K562 (cell line): Measurements from ENCODE around the gene SF3B3. TPM values are rescaled to one million over a fixed set of nuclear protein-coding genes. Genes with fewer than 3 reads are reported as not detected.
A peak's percentile ranks its signal among the peaks of the same experiment; 100 is the strongest.

Experiments used
- ATAC-seq: fragments of 200-7000 bp; cut with Tn5 transposase; 3 replicates; pipeline ENCODE4 v1.9.1; 2020; ENCODE audit warnings: moderate library complexity
- BruUV-seq: library from RNA; stranded (reverse); fragments of 400-500 nt; replicated peaks from 2 replicates; lab custom pipeline; 2021; lab: Mats Ljungman, UMichigan
- CTCF ChIA-PET: fragments of 300-600 bp; formaldehyde crosslinking; extraction: SDS; loops from one replicate; lab custom pipeline; 2021; ENCODE audit warnings: low intra/inter-chr PET ratio; lab: Yijun Ruan, JAX
- POLR2A ChIA-PET: fragments of 300-600, 350-650 bp; sonication (Branson Sonifier 250); formaldehyde crosslinking; extraction: SDS; loops from one replicate; lab custom pipeline; 2021; ENCODE audit warnings: antibody characterized with exemption, inconsistent platforms; lab: Yijun Ruan, JAX
- DNase-seq, 4 experiments: peaks; one replicate each; pipeline versions ENCODE4 v3.0.0 to v3.0.0-alpha.2; 2011 to 2018; ENCODE audit warnings: low spot score in 3 of 4, mixed read lengths in 3 of 4; ENCODE audit errors: extremely low read depth in 1 of 4
- FAIRE-seq: peaks from 2 replicates; lab custom pipeline; 2011; peaks lifted over from hg19 to GRCh38; lab: Jason Lieb, UNC
- H2AFZ ChIP-seq: 2 replicates; pipeline ENCODE4 v1.6.0; 2011; ENCODE audit warnings: low read depth, low read length, control low read depth, inconsistent platforms
- H3K27ac ChIP-seq: fragments of 200-600 bp; 3 replicates; pipeline ENCODE4 v1.8.0; 2011; ENCODE audit warnings: low read depth, mild to moderate bottlenecking, control low read depth, inconsistent platforms, low read length, moderate library complexity, mixed read lengths; ENCODE audit errors: extremely low read depth
- H3K27me3 ChIP-seq, 2 experiments: fragments of 300-600 bp in 1 of 2; 2 replicates in 1 of 2; 3 replicates in 1 of 2; pipeline versions ENCODE4 v1.6.0 to v1.8.0; 2011; ENCODE audit warnings: inconsistent platforms in 2 of 2, low read length in 2 of 2, mild to moderate bottlenecking in 1 of 2, mixed read lengths in 1 of 2, moderate library complexity in 1 of 2; ENCODE audit not compliant: control insufficient read depth in 2 of 2, insufficient read depth in 2 of 2
- H3K36me3 ChIP-seq: fragments of 300-600 bp; 3 replicates; pipeline ENCODE4 v1.8.0; 2011; ENCODE audit warnings: mild to moderate bottlenecking, low read length, inconsistent platforms; ENCODE audit not compliant: control insufficient read depth, insufficient read depth
- H3K4me1 ChIP-seq, 2 experiments: fragments of 200-600 bp in 1 of 2; replicated peaks in 1 of 2; 2 replicates in 1 of 2; 3 replicates in 1 of 2; pipeline versions ENCODE4 v1.5.1 to v1.8.0; 2011; ENCODE audit warnings: inconsistent platforms in 2 of 2, low read length in 2 of 2, mild to moderate bottlenecking in 1 of 2, mixed read lengths in 1 of 2, moderate library complexity in 1 of 2; ENCODE audit not compliant: control insufficient read depth in 2 of 2, insufficient read depth in 2 of 2
- H3K4me2 ChIP-seq: 2 replicates; pipeline ENCODE4 v1.6.1; 2011; ENCODE audit warnings: low read length, control low read depth, inconsistent platforms, mixed read lengths; ENCODE audit not compliant: insufficient read depth
- H3K4me3 ChIP-seq: fragments of 200-600 bp; sonication (generic), shearing (Covaris generic); 2 replicates; pipeline ENCODE4 v1.5.1; 2016; ENCODE audit warnings: control low read depth, inconsistent platforms
- H3K79me2 ChIP-seq: fragments of 200-600 bp; 3 replicates; pipeline ENCODE4 v1.8.0; 2011; ENCODE audit warnings: low read length, inconsistent platforms; ENCODE audit not compliant: control insufficient read depth, insufficient read depth
- H3K9ac ChIP-seq, 2 experiments: 2 replicates each; pipeline versions ENCODE4 v1.6.0 to v1.6.1; 2011; ENCODE audit warnings: low read depth in 2 of 2, low read length in 2 of 2, control low read depth in 1 of 2, inconsistent platforms in 1 of 2, mild to moderate bottlenecking in 1 of 2, mixed read lengths in 1 of 2; ENCODE audit not compliant: insufficient read depth in 1 of 2
- H3K9me1 ChIP-seq: one replicate; pipeline ENCODE4 v1.6.0; 2011; ENCODE audit warnings: inconsistent platforms, mild to moderate bottlenecking, low read length, moderate library complexity; ENCODE audit not compliant: control insufficient read depth, insufficient read depth
- H3K9me3 ChIP-seq: replicated peaks from 2 replicates; pipeline ENCODE4 v1.5.1; 2011; ENCODE audit warnings: low read depth, low read length, inconsistent platforms; ENCODE audit not compliant: control insufficient read depth, insufficient read depth
- H4K20me1 ChIP-seq: replicated peaks from 2 replicates; pipeline ENCODE4 v1.6.1; 2011; ENCODE audit warnings: low read length, inconsistent platforms, mixed read lengths; ENCODE audit not compliant: control insufficient read depth, insufficient read depth
- ETS2 ChIP-seq: IDR thresholded peaks from 2 replicates; pipeline ENCODE4 v1.6.1; 2016; ENCODE audit warnings: borderline replicate concordance, missing genetic modification characterization, mild to moderate bottlenecking, moderate library complexity, missing compliant biosample characterization; ENCODE audit not compliant: poor library complexity, severe bottlenecking
- SIN3A ChIP-seq, 2 experiments: fragments of 150-350 bp in 1 of 2; IDR thresholded peaks; 2 replicates each; pipeline ENCODE4 v1.6.1; 2011 to 2016; ENCODE audit warnings: borderline replicate concordance in 2 of 2, low read depth in 2 of 2, low read length in 2 of 2, mild to moderate bottlenecking in 2 of 2, moderate library complexity in 2 of 2; ENCODE audit not compliant: control insufficient read depth in 1 of 2
- ZBED1 ChIP-seq: IDR thresholded peaks from 2 replicates; pipeline ENCODE4 v1.6.1; 2014
- ZNF121 ChIP-seq: sonication (generic); formaldehyde crosslinking; conservative IDR thresholded peaks from 2 replicates; pipeline ENCODE4 v1.8.0; 2022; ENCODE audit warnings: missing genetic modification reagents
- WGBS: fragments of 100-300 bp; shearing (Covaris generic); methylation state at CpG from one replicate; pipeline ENCODE4 v1.1.6; 2016; ENCODE audit warnings: low coverage, mixed read lengths; ENCODE audit not compliant: insufficient coverage; ENCODE audit errors: missing lambda C conversion rate; 5-methylcytosine and 5-hydroxymethylcytosine counted together
- in situ Hi-C: fragments of 300-500 bp; cut with MboI; formaldehyde crosslinking; loops from 4 replicates; pipeline ENCODE4 v1.15.0; 2018; ENCODE audit warnings: inconsistent platforms, mixed read lengths
- intact Hi-C: fragments of 100-400 bp; cut with micrococcal nuclease; formaldehyde crosslinking; loops from 2 replicates; pipeline ENCODE4 v1.14.2; 2022
- polyA plus RNA-seq, 8 experiments: library from polyadenylated mRNA; depleted of rRNA in 4 of 8; stranded (reverse) in 5 of 8; unstranded in 3 of 8; fragments of >200 nt; fragmentation: Nextera tagmentation in 2 of 8; fragmentation: Illumina TruSeq in 1 of 8; extraction: Ambion mirVana in 2 of 8; extraction: Trizol in 1 of 8; gene quantifications; 2 replicates each; pipeline versions ENCODE4 v1.2.1 to v1.2.3, GENCODE V29; 2011 to 2014; ENCODE audit warnings: inconsistent platforms in 1 of 8, missing spikeins in 1 of 8
- total RNA-seq, 7 experiments: library from RNA; depleted of rRNA in 6 of 7; stranded (reverse); fragments of >200 nt in 6 of 7; fragmentation: Illumina TruSeq in 2 of 7; extraction: Trizol in 2 of 7; gene quantifications; 2 replicates each; pipeline versions ENCODE4 v1.2.1 to v1.2.3, GENCODE V29; 2011 to 2021; ENCODE audit warnings: low replicate concordance in 1 of 7

SF3B3 gene
- total and polyA plus RNA-seq, 9 of the 15 experiments (the other 6 are each of a cell fraction or from before 2014, with no cell fraction given): 98.9 to 546 (median 221) TPM

DNA sequence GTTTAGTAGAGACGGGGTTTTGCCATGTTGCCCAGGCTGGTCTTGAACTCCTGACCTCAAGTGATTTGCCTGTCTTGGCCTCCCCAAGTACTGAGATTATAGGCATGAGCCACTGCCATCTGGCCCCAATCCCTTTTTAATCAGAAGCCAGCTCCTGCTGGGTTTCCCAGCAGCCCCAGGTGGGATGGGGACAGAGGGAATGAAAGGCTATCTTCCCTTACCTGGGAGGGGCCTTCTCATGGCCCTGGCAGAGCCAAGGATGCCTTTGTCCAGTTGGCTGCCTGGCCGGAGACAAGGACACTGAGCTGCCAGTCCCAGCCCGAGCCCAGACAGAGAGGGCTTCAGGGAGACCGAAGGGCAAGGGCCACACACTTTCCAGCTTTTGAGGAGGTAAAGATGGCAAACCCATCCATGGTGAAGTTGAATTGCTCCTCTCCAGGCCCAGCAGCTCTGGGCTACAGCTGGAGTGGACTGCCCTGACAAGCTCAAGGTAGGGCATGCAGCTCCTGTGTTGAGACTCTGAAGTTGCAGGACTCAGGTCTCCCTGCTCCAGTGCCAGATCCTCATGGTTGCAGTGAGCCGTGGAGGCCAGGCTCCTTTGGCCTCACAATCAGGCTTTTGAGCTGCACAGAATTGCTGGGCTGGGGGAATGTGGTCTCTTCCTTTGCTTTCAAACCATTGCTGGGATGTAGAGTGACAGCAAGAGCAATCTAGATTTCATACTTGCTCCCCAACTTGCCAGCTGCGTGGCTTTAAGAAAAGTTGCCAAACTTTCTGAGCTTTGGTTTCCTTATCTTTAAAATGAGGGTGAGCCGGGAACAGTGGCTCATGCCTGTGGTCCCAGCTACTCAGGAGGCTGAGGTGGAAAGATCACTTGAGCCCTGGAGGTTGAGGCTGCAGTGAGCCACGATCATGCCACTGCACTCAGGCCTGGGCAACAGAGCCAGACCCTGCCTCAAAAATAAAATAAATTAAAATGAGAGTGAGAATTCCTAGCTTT, 78.3 kb downstream of the SF3B3 start:
- Histone ChIP-seq H3K36me3 (no peaks in the 10 kb centered on the region), H3K27me3 (peaks cover 18 to 37% of the 10 kb centered on the region in 2 experiments), H3K4me3 (no peak overlapping the region), H3K9ac (peak overlapping the region in 1 of 2 experiments; percentile 45; a peak in 1 of 4 replicates), H3K79me2 (no peaks in the 10 kb centered on the region), H3K4me2 (no peak overlapping the region), H3K9me3 (no peaks in the 10 kb centered on the region), H2AFZ (no peak overlapping the region), H3K4me1 (peaks cover 0 to 3% of the 10 kb centered on the region in 2 experiments; a peak in 1 of 5 replicates), H3K9me1 (no peaks in the 10 kb centered on the region), H4K20me1 (peaks cover 3% of the 10 kb centered on the region; the same call in 1 of the 2 replicates), H3K27ac (no peak overlapping the region)
- CTCF ChIA-PET: no interaction called here
- in situ Hi-C loops (no loop called here), intact Hi-C loops (no loop called here)
- WGBS: 4% methylated on average over 8 of the region's 8 CpGs
- POLR2A ChIA-PET: interaction anchor here (0.9 to 1.7 kb wide), 6 partner anchors 9 to 33 kb away, joined by 4 to 6 read pairs (median 6); no protein-coding TSS in a partner anchor
- FAIRE-seq (no peak), DNase-seq (no peak), ATAC-seq (no peak; the same call in 1 of the 3 replicates)
- TF ChIP-seq ZBED1: no peak
- TF ChIP-seq ETS2 (tag): no peak
- no peak for TF ChIP-seq SIN3A (IDR thresholded peaks at IDR 0.05; ENCODE audit: borderline replicate concordance in 2 of 2, control insufficient read depth in 1 of 2, low read depth in 2 of 2, low read length in 2 of 2)
- TF ChIP-seq ZNF121: 0 out of 2 replicates have a peak, but pooled peaks have one; percentile 17
- BruUV-seq: no TSS peak
